Spleen (tissue), 11 donors: ENCODE data around the gene FBXW4. TPM values are rescaled to one million over a fixed set of nuclear protein-coding genes. Genes with fewer than 3 reads are reported as not detected.

Experiments
- DNase-seq: peaks from one replicate; pipeline ENCODE4 v3.0.0-alpha.2; 2020
- H3K27ac ChIP-seq, 8 donors: fragments of 200-600 bp; sonication (generic) in 7 of 8; 1 replicate in 4 of 8; 2 replicates in 4 of 8; pipeline versions ENCODE4 v1.5.0 to v1.8.0; 2016 to 2021; ENCODE audit warnings: inconsistent platforms in 4 of 8, mild to moderate bottlenecking in 4 of 8, moderate library complexity in 1 of 8
- H3K27me3 ChIP-seq, 7 donors: fragments of 200-600 bp; sonication (generic) in 6 of 7; replicated peaks in 1 of 7; 1 replicate in 4 of 7; 2 replicates in 3 of 7; pipeline versions ENCODE4 v1.5.0 to v1.8.0; 2016 to 2021; ENCODE audit warnings: inconsistent platforms in 3 of 7, mild to moderate bottlenecking in 1 of 7
- H3K36me3 ChIP-seq, 6 donors: fragments of 200-600 bp; sonication (generic) in 5 of 6; 1 replicate in 4 of 6; 2 replicates in 2 of 6; pipeline versions ENCODE4 v1.5.0 to v1.8.0; 2016 to 2021; ENCODE audit warnings: inconsistent platforms in 2 of 6
- H3K4me1 ChIP-seq, 6 donors: fragments of 200-600 bp; sonication (generic) in 5 of 6; 1 replicate in 3 of 6; 2 replicates in 3 of 6; pipeline versions ENCODE4 v1.5.0 to v1.8.0; 2016 to 2021; ENCODE audit warnings: inconsistent platforms in 3 of 6
- H3K4me3 ChIP-seq, 8 donors: fragments of 200-600 bp; sonication (generic) in 7 of 8; 1 replicate in 4 of 8; 2 replicates in 4 of 8; pipeline versions ENCODE4 v1.5.0 to v1.8.0; 2016 to 2021; ENCODE audit warnings: inconsistent platforms in 4 of 8, mild to moderate bottlenecking in 4 of 8, moderate library complexity in 2 of 8
- H3K9me3 ChIP-seq, 8 donors: fragments of 200-600 bp; sonication (generic) in 7 of 8; 1 replicate in 4 of 8; 2 replicates in 4 of 8; pipeline versions ENCODE4 v1.5.0 to v1.8.0; 2016 to 2021; ENCODE audit warnings: inconsistent platforms in 4 of 8
- CTCF ChIP-seq, 11 experiments: fragments of 200-600 bp in 7 of 11; fragments of 450-650 bp in 4 of 11; sonication (generic) in 4 of 11; IDR thresholded peaks in 8 of 11; conservative IDR thresholded peaks in 3 of 11; 1 replicate in 7 of 11; 2 replicates in 4 of 11; pipeline versions ENCODE4 v1.4.0 to v1.8.0; 2016 to 2021; ENCODE audit warnings: antibody characterized with exemption in 11 of 11, inconsistent platforms in 4 of 11, mild to moderate bottlenecking in 1 of 11
- POLR2A ChIP-seq, 3 donors: fragments of 450-650 bp; IDR thresholded peaks; one replicate each; pipeline ENCODE4 v1.5.1; 2017; ENCODE audit warnings: antibody characterized with exemption in 3 of 3, mild to moderate bottlenecking in 1 of 3
- POLR2AphosphoS5 ChIP-seq, 3 donors: sonication (generic); formaldehyde crosslinking; IDR thresholded peaks; one replicate each; pipeline ENCODE4 v1.5.1; 2017; ENCODE audit warnings: antibody characterized with exemption in 3 of 3
- WGBS, 5 donors: extraction: QIAGEN DNeasy Blood & Tissue Kit in 3 of 5; methylation state at CpG; one replicate each; pipeline versions ENCODE4 v1.1.5 to v1.1.7; 2013 to 2018; 5-methylcytosine and 5-hydroxymethylcytosine counted together
- intact Hi-C: fragments of 100-400 bp; cut with DNase I; formaldehyde crosslinking; loops from one replicate; pipeline ENCODE4 v1.15.0; 2023; ENCODE audit warnings: low total_unique reads
- polyA plus RNA-seq, 3 donors: library from polyadenylated mRNA; stranded (reverse); fragments of 200-250 nt; gene quantifications; one replicate each; pipeline ENCODE4 v1.2.1, GENCODE V29; 2013
- total RNA-seq, 7 donors: library from RNA; depleted of rRNA in 3 of 7; stranded (reverse); fragments of >200 nt in 3 of 7; fragmentation: NEBNext Ultra II Directional in 4 of 7; extraction: Animal tissue kit (Norgen Biotek cat#: 25700) in 4 of 7; gene quantifications; one replicate each; pipeline versions ENCODE4 v1.1.0 to v1.2.1, GENCODE V29; 2016 to 2021
- donor health status: healthy with polysubstance abuse.
- donor health status: DM: no; HTN: no; CAD: no; lungs with moderate emphysema.
- donor health status: DM: no; HTN: no; CAD: no.
- donor health status: Bipolar disorder and iron deficiency.
- donor health status: healthy.
- donor health status: DM: no; HTN: no; CAD: no.
- donor health status: DM: yes; HTN: yes; CAD: no.

The FBXW4 gene
- total and polyA plus RNA-seq, 10 donors, result 24.1 to 78.1 (median 54.8) TPM

DNA sequence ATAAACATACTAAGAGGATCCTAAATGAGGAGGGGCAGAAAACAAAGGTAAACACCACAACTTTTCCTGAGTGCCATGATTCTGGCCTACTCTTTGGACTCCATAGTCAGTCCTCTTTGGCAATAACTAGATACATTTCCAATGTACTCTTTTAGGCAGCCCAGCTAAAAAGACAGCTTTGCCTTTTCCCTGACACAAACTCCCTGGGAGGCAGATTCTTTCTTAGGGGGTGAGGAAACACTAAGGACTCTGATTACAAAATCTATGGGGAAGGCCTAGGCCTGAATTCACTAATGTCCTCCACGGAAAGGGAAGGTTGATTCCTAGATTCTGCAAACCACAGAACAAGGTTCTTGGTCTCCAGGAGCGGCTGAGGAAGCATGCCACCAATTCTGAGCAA, 25.8 kb downstream of the FBXW4 start:
- intact Hi-C loops, result no loop called here
- 88 to 100% (median 91%) methylated on average over 2 of the region's 2 CpGs for WGBS, 5 donors
- H3K27ac ChIP-seq, result no peak overlapping the region
- no peak overlapping the region for H3K4me3 ChIP-seq
- no peaks in the 10 kb centered on the region for H3K9me3 ChIP-seq
- H3K36me3 ChIP-seq, result peaks cover 2 to 100% (median 86%) of the 10 kb centered on the region in 6 donors
- H3K27me3 ChIP-seq, result no peaks in the 10 kb centered on the region
- no peak for TF ChIP-seq CTCF (IDR thresholded peaks at IDR 0.05 in 8 of 11, conservative IDR thresholded peaks at IDR 0.05 in 3 of 11)
- TF ChIP-seq POLR2AphosphoS5 (IDR thresholded peaks at IDR 0.05), result no peak
- TF ChIP-seq POLR2A (IDR thresholded peaks at IDR 0.05), result no peak
- DNase-seq, result no peak
- H3K4me1 ChIP-seq, result peaks cover 0 to 15% (median 0%) of the 10 kb centered on the region in 6 donors

DNA sequence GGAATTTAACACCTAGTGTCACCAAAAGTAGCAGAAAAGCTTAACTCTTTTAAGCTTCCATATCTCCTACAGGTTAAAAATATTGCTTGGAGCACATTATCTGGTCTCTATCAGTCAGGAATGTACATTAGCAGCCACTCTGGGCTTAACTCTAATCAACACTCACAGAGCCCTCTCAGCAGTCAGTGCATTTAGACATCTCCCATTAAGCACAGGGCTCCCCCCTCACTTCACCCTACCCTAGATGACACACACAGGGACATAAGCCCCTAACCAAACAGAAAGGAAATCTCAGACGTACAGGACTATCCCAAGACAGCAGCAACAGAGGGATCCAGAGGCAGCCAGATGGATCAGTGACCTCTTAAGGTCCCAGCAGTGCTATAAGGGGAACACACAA, 26.4 kb downstream of the FBXW4 start:
- no peak for DNase-seq
- Histone ChIP-seq H3K9me3 (no peaks in the 10 kb centered on the region), H3K4me3 (no peak overlapping the region), H3K27me3 (no peaks in the 10 kb centered on the region), H3K27ac (no peak overlapping the region), H3K36me3 (peaks cover 2 to 100% (median 89%) of the 10 kb centered on the region in 6 donors), H3K4me1 (peaks cover 0 to 15% (median 0%) of the 10 kb centered on the region in 6 donors)
- intact Hi-C loops, result no loop called here
- WGBS, 5 donors, result 82 to 94% (median 90%) methylated on average over 1 of the region's 1 CpG
- TF ChIP-seq POLR2A (IDR thresholded peaks at IDR 0.05) (no peak), POLR2AphosphoS5 (IDR thresholded peaks at IDR 0.05) (no peak), CTCF (IDR thresholded peaks at IDR 0.05 in 8 of 11, conservative IDR thresholded peaks at IDR 0.05 in 3 of 11) (no peak)

DNA sequence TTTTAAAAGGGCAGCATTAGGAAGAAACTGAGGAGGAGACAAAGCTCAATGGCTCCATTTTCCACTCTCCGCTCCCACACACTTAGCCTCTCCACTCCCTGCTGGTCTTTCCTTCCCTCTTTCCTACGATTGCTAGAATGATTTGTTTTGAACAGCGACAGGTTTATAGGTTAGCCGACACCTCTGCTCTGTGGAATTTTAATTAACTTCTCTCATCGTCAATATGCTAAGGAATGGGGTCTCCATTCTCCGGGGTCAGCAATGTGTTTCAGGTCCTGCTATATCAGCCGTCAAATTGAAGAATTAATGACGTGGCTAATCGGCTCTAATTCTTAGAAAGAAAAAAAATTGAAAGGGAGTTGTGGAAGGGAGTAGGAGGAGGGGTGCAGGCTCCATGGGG, 28.9 kb downstream of the FBXW4 start:
- Histone ChIP-seq H3K36me3 (peaks cover 4 to 100% (median 85%) of the 10 kb centered on the region in 6 donors), H3K4me3 (no peak overlapping the region), H3K27me3 (no peaks in the 10 kb centered on the region), H3K27ac (no peak overlapping the region), H3K9me3 (no peaks in the 10 kb centered on the region), H3K4me1 (peaks cover 0 to 4% (median 0%) of the 10 kb centered on the region in 6 donors)
- TF ChIP-seq CTCF (IDR thresholded peaks at IDR 0.05 in 8 of 11, conservative IDR thresholded peaks at IDR 0.05 in 3 of 11) (no peak), POLR2AphosphoS5 (IDR thresholded peaks at IDR 0.05) (no peak), POLR2A (IDR thresholded peaks at IDR 0.05) (no peak)
- intact Hi-C loops, result no loop called here
- WGBS, 5 donors, result 80 to 92% (median 86%) methylated on average over 9 of the region's 9 CpGs
- DNase-seq, result no peak

- Histone ChIP-seq H3K4me3 (no peak overlapping the region), H3K4me1 (no peaks in the 10 kb centered on the region), H3K27me3 (no peaks in the 10 kb centered on the region), H3K9me3 (no peaks in the 10 kb centered on the region), H3K36me3 (peaks cover 4 to 100% (median 84%) of the 10 kb centered on the region in 6 donors), H3K27ac (no peak overlapping the region)
- DNase-seq, result no peak
- intact Hi-C loops, result no loop called here
- 86 to 97% (median 92%) methylated on average over 1 of the region's 1 CpG for WGBS, 5 donors
- TF ChIP-seq POLR2A (IDR thresholded peaks at IDR 0.05) (no peak), CTCF (IDR thresholded peaks at IDR 0.05 in 8 of 11, conservative IDR thresholded peaks at IDR 0.05 in 3 of 11) (no peak), POLR2AphosphoS5 (IDR thresholded peaks at IDR 0.05) (no peak)
Observed at GRCh38 chr10:101663097-101663496, 31.9 kb downstream of the FBXW4 start.
